Peyer's patch (tissue), 4 donors: ENCODE data around the gene TRRAP.

Source experiments
- CTCF ChIP-seq, 6 experiments: fragments of 450-650 bp in 4 of 6; fragments of 200-600 bp in 2 of 6; sonication (generic) in 1 of 6; IDR thresholded peaks; one replicate each; pipeline ENCODE4 v1.5.1; 2017 to 2019; ENCODE audit warnings: antibody characterized with exemption in 6 of 6, mild to moderate bottlenecking in 3 of 6, moderate library complexity in 1 of 6
- POLR2A ChIP-seq, 2 donors: fragments of 450-650 bp; IDR thresholded peaks; one replicate each; pipeline ENCODE4 v1.5.1; 2017; ENCODE audit warnings: antibody characterized with exemption in 2 of 2, mild to moderate bottlenecking in 2 of 2, moderate library complexity in 2 of 2

- TF ChIP-seq CTCF (IDR thresholded peaks at IDR 0.05) (no peak), POLR2A (IDR thresholded peaks at IDR 0.05) (no peak)
These were observed 130.7 kb downstream of the TRRAP start for GRCh38 chr7:99008921-99009530.
